Lung (tissue), 12 donors: ENCODE data around the gene OR5T2. TPM values are rescaled to one million over a fixed set of nuclear protein-coding genes. Genes with fewer than 3 reads are reported as not detected.

Experiments used
- ATAC-seq: fragments of 200-7000 bp; cut with Tn5 transposase; one replicate; pipeline ENCODE4 v1.9.1; 2020; ENCODE audit warnings: moderate number of reproducible peaks; ENCODE audit not compliant: insufficient read depth, low FRiP score
- DNase-seq, 3 donors: peaks; one replicate each; pipeline ENCODE4 v3.0.0-alpha.2; 2013 to 2017
- H3K27ac ChIP-seq, 2 donors: one replicate each; pipeline ENCODE4 v1.5.1; 2013; ENCODE audit warnings: mild to moderate bottlenecking in 2 of 2, moderate library complexity in 2 of 2, control low read depth in 1 of 2, inconsistent platforms in 1 of 2, low read depth in 1 of 2, low read length in 1 of 2
- H3K27me3 ChIP-seq, 3 donors: one replicate each; pipeline ENCODE4 v1.5.1; 2013; ENCODE audit warnings: low read length in 2 of 3; ENCODE audit not compliant: control insufficient read depth in 3 of 3, insufficient read depth in 3 of 3
- H3K36me3 ChIP-seq, 4 donors: one replicate each; pipeline ENCODE4 v1.5.1; 2013; ENCODE audit warnings: low read length in 4 of 4, mild to moderate bottlenecking in 1 of 4, moderate library complexity in 1 of 4; ENCODE audit not compliant: control insufficient read depth in 4 of 4, insufficient read depth in 4 of 4
- H3K4me1 ChIP-seq, 5 donors: one replicate each; pipeline ENCODE4 v1.5.1; 2013; ENCODE audit warnings: low read length in 5 of 5, mild to moderate bottlenecking in 2 of 5, moderate library complexity in 1 of 5; ENCODE audit not compliant: control insufficient read depth in 5 of 5, insufficient read depth in 5 of 5
- H3K4me3 ChIP-seq: one replicate; pipeline ENCODE4 v1.5.1; 2013; ENCODE audit warnings: mild to moderate bottlenecking, control low read depth, moderate library complexity
- H3K9ac ChIP-seq, 2 donors: one replicate each; pipeline ENCODE4 v1.5.1; 2013; ENCODE audit warnings: low read length in 2 of 2, control low read depth in 1 of 2; ENCODE audit not compliant: insufficient read depth in 1 of 2
- H3K9me3 ChIP-seq, 4 donors: one replicate each; pipeline ENCODE4 v1.5.1; 2013; ENCODE audit warnings: low read length in 3 of 4, mild to moderate bottlenecking in 1 of 4, moderate library complexity in 1 of 4; ENCODE audit not compliant: control insufficient read depth in 4 of 4, insufficient read depth in 3 of 4
- CTCF ChIP-seq: IDR thresholded peaks from 2 replicates; pipeline ENCODE4 v1.5.1; 2012; ENCODE audit warnings: mild to moderate bottlenecking; ENCODE audit errors: control extremely low read depth, extremely low read depth
- WGBS, 2 donors: extraction: QIAGEN DNeasy Blood & Tissue Kit; methylation state at CpG; one replicate each; pipeline ENCODE4 v1.1.7; 2013; 5-methylcytosine and 5-hydroxymethylcytosine counted together
- polyA plus RNA-seq, 2 donors: library from polyadenylated mRNA; stranded (reverse); fragments of 200-250 nt; gene quantifications; one replicate each; pipeline ENCODE4 v1.2.1, GENCODE V29; 2013
- total RNA-seq, 2 donors: library from RNA; depleted of rRNA in 1 of 2; stranded (reverse); fragments of >200 nt in 1 of 2; gene quantifications; one replicate each; pipeline ENCODE4 v1.2.1, GENCODE V29; 2014 to 2021
- donor health status: control.
- donor health status: control.
- donor health status: Bipolar disorder and iron deficiency.
- donor health status: healthy.
- donor health status: DM: yes; HTN: yes; CAD: no.

The OR5T2 gene
- total and polyA plus RNA-seq, 4 donors: not detected

- Histone ChIP-seq H3K9me3 (peaks cover 0 to 3% (median 1%) of the 10 kb centered on the region in 4 donors), H3K27ac (no peak overlapping the region), H3K36me3 (no peaks in the 10 kb centered on the region), H3K4me3 (no peak overlapping the region), H3K27me3 (no peaks in the 10 kb centered on the region), H3K9ac (no peak overlapping the region), H3K4me1 (no peaks in the 10 kb centered on the region)
- DNase-seq: no peak
- TF ChIP-seq CTCF: no peak
- 66 to 72% methylated on average over 2 of the region's 2 CpGs for WGBS, 2 donors
- no peak for ATAC-seq
These were observed 19.5 kb downstream of the OR5T2 start for GRCh38 chr11:56214537-56214936.

- no peak for DNase-seq
- H3K27ac ChIP-seq: no peak overlapping the region
- no peak overlapping the region for H3K9ac ChIP-seq
- ATAC-seq: no peak
- no peaks in the 10 kb centered on the region for H3K4me1 ChIP-seq
- peaks cover 0 to 4% (median 1%) of the 10 kb centered on the region in 4 donors for H3K9me3 ChIP-seq
- WGBS, 2 donors: 56 to 63% methylated on average over 1 of the region's 1 CpG
- TF ChIP-seq CTCF: no peak
- H3K36me3 ChIP-seq: no peaks in the 10 kb centered on the region
- no peak overlapping the region for H3K4me3 ChIP-seq
- H3K27me3 ChIP-seq: no peaks in the 10 kb centered on the region
These were observed 26.3 kb downstream of the OR5T2 start for GRCh38 chr11:56207790-56208189.

DNA sequence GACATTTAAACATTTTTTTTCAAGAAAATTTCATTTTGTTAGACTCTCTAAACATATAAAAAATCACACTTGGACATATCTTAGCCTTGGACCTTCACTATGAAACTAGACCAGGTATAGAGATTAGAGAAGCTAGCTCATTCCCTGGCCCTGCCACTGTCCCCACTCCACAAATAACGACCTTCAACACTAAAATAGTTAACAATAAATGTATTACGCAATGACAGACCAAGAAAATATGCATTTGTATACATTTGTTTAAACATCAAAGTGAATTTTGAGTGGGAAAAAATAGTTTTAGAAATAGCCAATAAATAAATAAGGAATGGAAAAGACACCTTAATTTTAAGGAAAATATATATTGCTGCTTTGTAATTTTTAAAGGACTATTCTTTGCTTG is 36.7 kb downstream of the OR5T2 start:
- H3K27ac ChIP-seq: no peak overlapping the region
- ATAC-seq: no peak
- peaks cover 0 to 3% (median 0%) of the 10 kb centered on the region in 4 donors for H3K9me3 ChIP-seq
- no peak overlapping the region for H3K9ac ChIP-seq
- no peak for DNase-seq
- H3K36me3 ChIP-seq: no peaks in the 10 kb centered on the region
- no peak for TF ChIP-seq CTCF
- no peaks in the 10 kb centered on the region for H3K27me3 ChIP-seq
- H3K4me1 ChIP-seq: no peaks in the 10 kb centered on the region
- WGBS, 2 donors: 54 to 70% methylated on average over 2 of the region's 2 CpGs
- no peak overlapping the region for H3K4me3 ChIP-seq

GRCh38 chr11:56196705-56197104 is 37.4 kb downstream of the OR5T2 start:
- Histone ChIP-seq H3K4me3 (no peak overlapping the region), H3K27ac (no peak overlapping the region), H3K4me1 (no peaks in the 10 kb centered on the region), H3K27me3 (no peaks in the 10 kb centered on the region), H3K36me3 (no peaks in the 10 kb centered on the region), H3K9ac (no peak overlapping the region), H3K9me3 (peaks cover 0 to 3% (median 0%) of the 10 kb centered on the region in 4 donors)
- 86 to 90% methylated on average over 3 of the region's 3 CpGs for WGBS, 2 donors
- ATAC-seq (no peak), DNase-seq (no peak)
- no peak for TF ChIP-seq CTCF
